H1 (cell line): ENCODE results near the gene NAMPT. TPM values are rescaled to one million over a fixed set of nuclear protein-coding genes. Genes with fewer than 3 reads are reported as not detected.

Experiments used
- CTCF ChIA-PET: fragments of 300-600 bp; sonication (Branson Sonifier 250); formaldehyde crosslinking; loops from one replicate; lab custom pipeline; 2021; ENCODE audit not compliant: partially characterized antibody; lab: Charles Lee
- POLR2A ChIA-PET: fragments of 300-600 bp; sonication (Branson Sonifier 250); formaldehyde crosslinking; loops from one replicate; lab custom pipeline; 2021; ENCODE audit warnings: inconsistent platforms; ENCODE audit not compliant: partially characterized antibody; lab: Charles Lee
- DNase-seq, 2 experiments: peaks; one replicate each; pipeline versions ENCODE4 v3.0.0 to v3.0.0-alpha.2; 2010 to 2022; ENCODE audit warnings: low spot score in 2 of 2, low read depth in 1 of 2, mixed read lengths in 1 of 2
- FAIRE-seq: peaks from 2 replicates; lab custom pipeline; 2011; peaks lifted over from hg19 to GRCh38; lab: Jason Lieb, UNC
- H2AFZ ChIP-seq: 2 replicates; pipeline ENCODE4 v1.8.1; 2012; ENCODE audit warnings: low read length, inconsistent platforms
- H2AK5ac ChIP-seq: 2 replicates; pipeline ENCODE4 v1.6.1; 2013; ENCODE audit warnings: low read depth, low read length
- H2BK120ac ChIP-seq: replicated peaks from 2 replicates; pipeline ENCODE3; 2013; ENCODE audit warnings: low read depth, low read length, inconsistent platforms
- H2BK12ac ChIP-seq: 2 replicates; pipeline ENCODE4 v1.6.1; 2013; ENCODE audit warnings: low read depth, low read length
- H2BK15ac ChIP-seq: 2 replicates; pipeline ENCODE4 v1.6.1; 2013; ENCODE audit warnings: low read length
- H2BK20ac ChIP-seq: 2 replicates; pipeline ENCODE4 v1.6.1; 2013; ENCODE audit warnings: low read length
- H2BK5ac ChIP-seq: 2 replicates; pipeline ENCODE4 v1.6.1; 2013; ENCODE audit warnings: low read depth, low read length
- H3K14ac ChIP-seq: 2 replicates; pipeline ENCODE4 v1.6.1; 2013; ENCODE audit warnings: inconsistent platforms; ENCODE audit not compliant: insufficient read length
- H3K18ac ChIP-seq: 2 replicates; pipeline ENCODE4 v1.6.1; 2013; ENCODE audit warnings: low read length; ENCODE audit errors: extremely low read depth
- H3K23ac ChIP-seq: 2 replicates; pipeline ENCODE4 v1.6.1; 2013; ENCODE audit warnings: inconsistent platforms; ENCODE audit not compliant: insufficient read length
- H3K23me2 ChIP-seq: 2 replicates; pipeline ENCODE4 v1.6.1; 2013; ENCODE audit warnings: low read depth, low read length
- H3K27ac ChIP-seq: 2 replicates; pipeline ENCODE4 v1.6.1; 2011; ENCODE audit warnings: low read depth, low read length, inconsistent platforms
- H3K27me3 ChIP-seq, 4 experiments: replicated peaks in 1 of 4; 1 replicate in 1 of 4; 2 replicates in 3 of 4; pipeline versions ENCODE4 v1.6.1 to v1.8.1; 2011 to 2013; ENCODE audit warnings: low read length in 3 of 4, mild to moderate bottlenecking in 3 of 4, inconsistent platforms in 2 of 4, mixed read lengths in 2 of 4, moderate library complexity in 1 of 4; ENCODE audit not compliant: control insufficient read depth in 3 of 4, insufficient read depth in 3 of 4; ENCODE audit errors: extremely low read depth in 1 of 4
- H3K36me3 ChIP-seq, 4 experiments: 2 replicates each; pipeline versions ENCODE4 v1.6.1 to v1.8.1; 2011 to 2013; ENCODE audit warnings: mild to moderate bottlenecking in 4 of 4, low read length in 3 of 4, moderate library complexity in 2 of 4, control low read depth in 1 of 4, inconsistent platforms in 1 of 4; ENCODE audit not compliant: insufficient read depth in 4 of 4, control insufficient read depth in 2 of 4
- H3K4ac ChIP-seq: replicated peaks from 2 replicates; pipeline ENCODE3; 2013; ENCODE audit warnings: low read length, low read depth, mixed read lengths, inconsistent platforms; ENCODE audit not compliant: insufficient read length
- H3K4me1 ChIP-seq, 4 experiments: replicated peaks in 1 of 4; 1 replicate in 1 of 4; 2 replicates in 3 of 4; pipeline versions ENCODE4 v1.6.1 to v1.8.1; 2011 to 2013; ENCODE audit warnings: low read length in 3 of 4, inconsistent platforms in 2 of 4, mixed read lengths in 1 of 4; ENCODE audit not compliant: insufficient read depth in 4 of 4, control insufficient read depth in 3 of 4
- H3K4me2 ChIP-seq, 2 experiments: 2 replicates each; pipeline versions ENCODE4 v1.6.1 to v1.8.1; 2011 to 2013; ENCODE audit warnings: low read depth in 2 of 2, low read length in 2 of 2, control low read depth in 1 of 2, inconsistent platforms in 1 of 2, mild to moderate bottlenecking in 1 of 2; ENCODE audit not compliant: insufficient read depth in 1 of 2
- H3K4me3 ChIP-seq, 4 experiments: fragments of 200-600, 300-600 bp in 1 of 4; sonication (generic), shearing (Covaris generic), sonication (Bioruptor Twin) in 1 of 4; 2 replicates each; pipeline versions ENCODE4 v1.5.1 to v1.8.1; 2011 to 2016; ENCODE audit warnings: low read length in 4 of 4, low read depth in 3 of 4, control low read depth in 2 of 4, inconsistent platforms in 2 of 4, mild to moderate bottlenecking in 2 of 4, mixed read lengths in 1 of 4, moderate library complexity in 1 of 4; ENCODE audit not compliant: insufficient read depth in 2 of 4; ENCODE audit errors: extremely low read depth in 1 of 4
- H3K56ac ChIP-seq: replicated peaks from 2 replicates; pipeline ENCODE3; 2013; ENCODE audit warnings: low read depth, mild to moderate bottlenecking, mixed read lengths, low read length, inconsistent platforms; ENCODE audit not compliant: insufficient read length
- H3K79me1 ChIP-seq: 2 replicates; pipeline ENCODE4 v1.6.1; 2013; ENCODE audit warnings: low read depth, low read length, control low read depth
- H3K79me2 ChIP-seq, 2 experiments: 2 replicates each; pipeline versions ENCODE4 v1.6.1 to v1.8.1; 2012 to 2013; ENCODE audit warnings: low read length in 2 of 2, mild to moderate bottlenecking in 2 of 2, inconsistent platforms in 1 of 2; ENCODE audit not compliant: insufficient read depth in 2 of 2, control insufficient read depth in 1 of 2
- H3K9ac ChIP-seq, 4 experiments: replicated peaks in 1 of 4; 1 replicate in 1 of 4; 2 replicates in 3 of 4; pipeline versions ENCODE4 v1.6.1 to v1.8.1; 2011 to 2013; ENCODE audit warnings: low read depth in 3 of 4, low read length in 3 of 4, control low read depth in 2 of 4, mild to moderate bottlenecking in 2 of 4, moderate library complexity in 2 of 4, inconsistent platforms in 1 of 4; ENCODE audit errors: extremely low read depth in 1 of 4
- H3K9me3 ChIP-seq, 2 experiments: 2 replicates each; pipeline versions ENCODE4 v1.6.1 to v1.8.1; 2012 to 2013; ENCODE audit warnings: mild to moderate bottlenecking in 2 of 2, moderate library complexity in 2 of 2, control low read depth in 1 of 2, inconsistent platforms in 1 of 2, low read depth in 1 of 2, low read length in 1 of 2, mixed read lengths in 1 of 2; ENCODE audit not compliant: insufficient read depth in 2 of 2
- H4K20me1 ChIP-seq, 2 experiments: replicated peaks in 1 of 2; 2 replicates each; pipeline versions ENCODE3 to v1.8.1; 2011 to 2013; ENCODE audit warnings: inconsistent platforms in 2 of 2, low read length in 2 of 2, mild to moderate bottlenecking in 1 of 2; ENCODE audit not compliant: insufficient read depth in 2 of 2, control insufficient read depth in 1 of 2
- H4K5ac ChIP-seq: 2 replicates; pipeline ENCODE4 v1.6.1; 2013; ENCODE audit warnings: low read length, low read depth, mixed read lengths, inconsistent platforms; ENCODE audit not compliant: insufficient read length
- H4K8ac ChIP-seq: 2 replicates; pipeline ENCODE4 v1.8.0; 2013; ENCODE audit warnings: mild to moderate bottlenecking, moderate library complexity, low read length, inconsistent platforms; ENCODE audit not compliant: insufficient read depth; ENCODE audit errors: extremely low read depth
- H4K91ac ChIP-seq: replicated peaks from 2 replicates; pipeline ENCODE3; 2013; ENCODE audit warnings: low read length, mixed read lengths, inconsistent platforms; ENCODE audit not compliant: insufficient read length
- CTCF ChIP-seq, 3 experiments: IDR thresholded peaks; 1 replicate in 2 of 3; 2 replicates in 1 of 3; pipeline versions ENCODE4 v1.5.1 to v1.6.1; 2011; ENCODE audit warnings: low read length in 3 of 3, mild to moderate bottlenecking in 3 of 3, inconsistent platforms in 2 of 3, low read depth in 1 of 3, moderate library complexity in 1 of 3; ENCODE audit not compliant: insufficient read depth in 1 of 3; ENCODE audit errors: control extremely low read depth in 1 of 3
- EZH2 ChIP-seq: fragments of 200-600 bp; sonication (generic); IDR thresholded peaks from 2 replicates; pipeline ENCODE4 v1.7.1; 2012; ENCODE audit warnings: low read depth, mild to moderate bottlenecking, moderate library complexity, low read length, inconsistent platforms; ENCODE audit not compliant: severe bottlenecking
- KDM4A ChIP-seq: IDR thresholded peaks from one replicate; pipeline ENCODE4 v1.7.1; 2012; ENCODE audit warnings: low read depth, mild to moderate bottlenecking, moderate library complexity, low read length, inconsistent platforms; ENCODE audit not compliant: severe bottlenecking
- POLR2AphosphoS5 ChIP-seq: IDR thresholded peaks from 2 replicates; pipeline ENCODE4 v1.6.1; 2011; ENCODE audit warnings: low read depth, low read length
- RAD21 ChIP-seq, 2 experiments: IDR thresholded peaks in 1 of 2; conservative IDR thresholded peaks in 1 of 2; 2 replicates each; pipeline ENCODE4 v1.6.1; 2011; ENCODE audit warnings: low read depth in 2 of 2, low read length in 2 of 2, improper control_type of control experiment in 1 of 2, inconsistent platforms in 1 of 2, mild to moderate bottlenecking in 1 of 2, moderate library complexity in 1 of 2
- RBBP5 ChIP-seq: IDR thresholded peaks from 2 replicates; pipeline ENCODE4 v1.7.1; 2012; ENCODE audit warnings: low read depth, mild to moderate bottlenecking, inconsistent platforms, low read length, moderate library complexity, borderline replicate concordance
- SAP30 ChIP-seq: fragments of 300-600 bp; sonication (generic); IDR thresholded peaks from 2 replicates; pipeline ENCODE4 v1.7.1; 2012; ENCODE audit warnings: low read length, moderate library complexity, mild to moderate bottlenecking, inconsistent platforms; ENCODE audit not compliant: insufficient read depth, insufficient replicate concordance
- SIX5 ChIP-seq: IDR thresholded peaks from 2 replicates; pipeline ENCODE4 v1.6.1; 2011; ENCODE audit warnings: mild to moderate bottlenecking, low read depth, low read length
- SP1 ChIP-seq: IDR thresholded peaks from 2 replicates; pipeline ENCODE4 v1.6.1; 2011; ENCODE audit warnings: low read depth, low read length
- WGBS, 2 experiments: shearing (Covaris generic) in 1 of 2; methylation state at CpG; one replicate each; pipeline versions ENCODE4 v1.1.6 to v1.1.7; 2013 to 2015; ENCODE audit warnings: low lambda C conversion rate in 2 of 2, mixed read lengths in 2 of 2, inconsistent platforms in 1 of 2, low coverage in 1 of 2, missing lambda C conversion rate in 1 of 2; ENCODE audit not compliant: insufficient replicate concordance in 2 of 2, insufficient coverage in 1 of 2, insufficient read length in 1 of 2; ENCODE audit errors: extremely low coverage in 1 of 2, missing lambda C conversion rate in 1 of 2; 5-methylcytosine and 5-hydroxymethylcytosine counted together
- polyA plus RNA-seq, 7 experiments: library from polyadenylated mRNA; depleted of rRNA in 3 of 7; stranded (reverse) in 5 of 7; unstranded in 2 of 7; fragments of >200 nt in 5 of 7; fragments of 200-250 nt in 2 of 7; gene quantifications; 1 replicate in 5 of 7; 2 replicates in 1 of 7; 4 replicates in 1 of 7; pipeline versions ENCODE4 v1.2.1 to v1.2.3, GENCODE V29; 2011 to 2013; ENCODE audit warnings: missing spikeins in 2 of 7, mixed read lengths in 2 of 7
- total RNA-seq: library from RNA; stranded (reverse); fragmentation: NEBNext Ultra II Directional; extraction: Animal tissue kit (Norgen Biotek cat#: 25700); gene quantifications from 2 replicates; pipeline ENCODE4 v1.2.1, GENCODE V29; 2021

Gene NAMPT
- total and polyA plus RNA-seq, 2 of the 8 experiments (the other 6 are each of a cell fraction or from before 2014, with no cell fraction given): 15.4 to 95.9 TPM

GRCh38 chr7:106247841-106248240 lies 36.9 kb downstream of the NAMPT start:
- no peaks in the 10 kb centered on the region for H4K20me1 ChIP-seq
- H2AK5ac ChIP-seq: no peak overlapping the region
- H4K8ac ChIP-seq: no peak overlapping the region
- no peak overlapping the region for H3K4ac ChIP-seq
- no peaks in the 10 kb centered on the region for H3K79me2 ChIP-seq
- no peak overlapping the region for H3K18ac ChIP-seq
- H2BK20ac ChIP-seq: no peak overlapping the region
- no peak overlapping the region for H2BK15ac ChIP-seq
- no peak overlapping the region for H2BK5ac ChIP-seq
- no peaks in the 10 kb centered on the region for H3K23me2 ChIP-seq
- no peak overlapping the region for H4K5ac ChIP-seq
- H3K56ac ChIP-seq: no peak overlapping the region
- H2AFZ ChIP-seq: no peak overlapping the region
- FAIRE-seq (no peak), DNase-seq (no peak)
- no peaks in the 10 kb centered on the region for H3K79me1 ChIP-seq
- no peak overlapping the region for H3K27ac ChIP-seq
- H3K4me3 ChIP-seq: no peak overlapping the region
- H3K4me1 ChIP-seq: no peaks in the 10 kb centered on the region
- H3K27me3 ChIP-seq: no peaks in the 10 kb centered on the region
- no peak overlapping the region for H4K91ac ChIP-seq
- ChIA-PET POLR2A (interaction anchor here (1.1 kb wide), 1 partner anchor 31 kb away, joined by 3 read pairs; no protein-coding TSS in a partner anchor), CTCF (no interaction called here)
- H2BK120ac ChIP-seq: no peak overlapping the region
- WGBS, 2 experiments: 94% methylated on average over 4 of the region's 4 CpGs; no CpG with 5 or more reads in 1 of the 2 experiments
- H2BK12ac ChIP-seq: no peak overlapping the region
- H3K36me3 ChIP-seq: peaks cover 2 to 42% (median 22%) of the 10 kb centered on the region in 4 experiments; a peak in 5 of 8 replicates
- no peak overlapping the region for H3K23ac ChIP-seq
- peaks cover 9 to 10% of the 10 kb centered on the region in 2 experiments; a peak in 3 of 4 replicates for H3K9me3 ChIP-seq
- H3K9ac ChIP-seq: no peak overlapping the region
- H3K4me2 ChIP-seq: no peak overlapping the region
- no peak overlapping the region for H3K14ac ChIP-seq
- TF ChIP-seq RBBP5 (no peak), SIX5 (no peak), RAD21 (IDR thresholded peaks at IDR 0.05 in 1 of 2, conservative IDR thresholded peaks at IDR 0.05 in 1 of 2; ENCODE audit: low read depth in 2 of 2, low read length in 2 of 2) (no peak), CTCF (IDR thresholded peaks at IDR 0.05; ENCODE audit: control extremely low read depth in 1 of 3, insufficient read depth in 1 of 3, low read depth in 1 of 3, low read length in 3 of 3) (no peak), EZH2 (no peak), SP1 (no peak), SAP30 (no peak), KDM4A (no peak), POLR2AphosphoS5 (no peak)
